Measurements from ENCODE around the gene RNF151. TPM values are rescaled to one million over a fixed set of nuclear protein-coding genes. Genes with fewer than 3 reads are reported as not detected.

The RNF151 gene
- total RNA-seq, 1 donor from 2014 or later, result not detected

DNA sequence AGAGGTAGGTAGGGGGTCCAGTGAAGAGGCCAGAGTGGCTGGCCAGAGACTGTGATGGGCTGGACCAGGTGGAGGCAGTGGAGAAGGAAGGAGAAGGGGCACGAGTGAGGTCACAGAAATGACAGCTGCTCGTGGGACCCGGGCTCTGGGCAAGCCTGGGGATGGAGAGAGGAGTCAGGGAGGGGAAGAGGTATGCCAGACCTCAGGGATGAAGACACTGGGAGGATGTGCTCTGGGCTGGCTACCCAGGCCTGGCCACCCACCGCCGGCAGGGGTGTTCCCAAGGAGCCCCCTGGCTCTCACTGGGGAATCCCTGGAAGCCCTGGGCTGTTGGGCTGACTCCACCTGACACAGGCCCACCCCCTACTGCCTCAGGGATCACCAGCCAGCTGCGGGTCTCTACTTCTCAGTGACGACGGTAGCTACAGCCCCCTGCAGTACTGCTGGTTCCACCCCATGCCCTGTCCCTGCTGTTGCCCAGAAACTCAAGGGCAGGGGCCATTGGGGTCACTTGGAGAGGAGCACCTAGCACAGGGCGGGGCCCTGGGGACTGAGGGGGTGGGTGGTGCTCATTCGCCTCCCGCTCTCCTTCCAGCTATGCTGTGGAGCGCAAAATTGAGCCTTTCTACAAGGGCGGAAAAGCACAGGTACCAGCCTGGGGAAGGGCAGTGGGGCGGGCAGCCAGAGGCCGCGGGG, 7.0 kb downstream of the RNF151 start:
- intact Hi-C loops (cut with micrococcal nuclease), result loop anchor here (5.0 kb wide), 1 partner anchor 34 kb away; the partner anchor contains the start of gene ZNF598
- Mint-ChIP-seq H3K9me3 (no peaks in the 10 kb centered on the region), H3K36me3 (ENCODE audit: low read depth) (peaks cover 28% of the 10 kb centered on the region), H3K27me3 (no peaks in the 10 kb centered on the region), H3K4me3 (peak overlapping the region; percentile 9), H3K4me1 (peaks cover 16% of the 10 kb centered on the region), H3K27ac (no peak overlapping the region)
- no peak for DNase-seq

DNA sequence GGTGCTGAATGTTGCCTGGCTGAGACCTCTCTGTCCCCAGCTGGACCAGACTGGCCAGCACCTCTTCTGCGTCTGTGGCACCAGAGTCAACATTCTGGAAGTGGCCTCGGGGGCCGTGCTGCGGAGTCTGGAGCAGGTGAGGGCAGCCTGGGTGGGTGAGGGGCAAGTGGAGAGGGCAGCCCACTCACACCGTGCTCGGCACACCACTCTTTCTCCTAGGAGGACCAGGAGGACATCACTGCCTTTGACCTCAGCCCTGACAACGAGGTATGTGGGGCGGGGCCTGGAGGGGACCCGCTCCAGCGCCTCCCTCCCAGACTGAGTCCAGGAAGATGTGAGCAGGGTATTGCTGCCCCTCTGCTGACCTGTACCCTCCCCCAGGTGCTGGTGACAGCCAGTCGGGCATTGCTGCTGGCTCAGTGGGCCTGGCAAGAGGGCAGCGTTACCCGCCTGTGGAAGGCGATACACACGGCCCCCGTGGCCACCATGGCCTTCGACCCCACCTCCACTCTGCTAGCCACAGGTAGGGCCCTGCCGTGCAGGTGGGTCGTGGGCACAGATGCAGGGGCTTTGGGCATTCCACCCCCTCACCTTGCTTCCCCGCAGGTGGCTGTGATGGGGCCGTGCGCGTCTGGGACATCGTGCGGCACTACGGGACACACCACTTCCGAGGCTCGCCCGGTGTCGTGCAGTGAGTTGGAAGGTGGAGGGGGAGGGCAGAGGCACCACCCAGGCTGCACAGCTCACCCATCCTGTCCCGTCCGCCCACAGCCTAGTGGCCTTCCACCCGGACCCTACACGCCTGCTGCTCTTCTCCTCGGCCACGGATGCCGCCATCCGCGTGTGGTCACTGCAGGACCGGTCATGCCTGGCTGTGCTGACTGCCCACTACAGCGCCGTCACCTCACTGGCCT, 7.8 kb downstream of the RNF151 start:
- no peak for DNase-seq
- Mint-ChIP-seq H3K4me1 (peaks cover 16% of the 10 kb centered on the region), H3K27me3 (no peaks in the 10 kb centered on the region), H3K36me3 (ENCODE audit: low read depth) (peaks cover 31% of the 10 kb centered on the region), H3K4me3 (peak overlapping the region; percentile 41), H3K9me3 (no peaks in the 10 kb centered on the region), H3K27ac (no peak overlapping the region)
- intact Hi-C loops (cut with micrococcal nuclease), result loop anchor here (5.0 kb wide), 1 partner anchor 33 kb away; the partner anchor contains the start of gene ZNF598

DNA sequence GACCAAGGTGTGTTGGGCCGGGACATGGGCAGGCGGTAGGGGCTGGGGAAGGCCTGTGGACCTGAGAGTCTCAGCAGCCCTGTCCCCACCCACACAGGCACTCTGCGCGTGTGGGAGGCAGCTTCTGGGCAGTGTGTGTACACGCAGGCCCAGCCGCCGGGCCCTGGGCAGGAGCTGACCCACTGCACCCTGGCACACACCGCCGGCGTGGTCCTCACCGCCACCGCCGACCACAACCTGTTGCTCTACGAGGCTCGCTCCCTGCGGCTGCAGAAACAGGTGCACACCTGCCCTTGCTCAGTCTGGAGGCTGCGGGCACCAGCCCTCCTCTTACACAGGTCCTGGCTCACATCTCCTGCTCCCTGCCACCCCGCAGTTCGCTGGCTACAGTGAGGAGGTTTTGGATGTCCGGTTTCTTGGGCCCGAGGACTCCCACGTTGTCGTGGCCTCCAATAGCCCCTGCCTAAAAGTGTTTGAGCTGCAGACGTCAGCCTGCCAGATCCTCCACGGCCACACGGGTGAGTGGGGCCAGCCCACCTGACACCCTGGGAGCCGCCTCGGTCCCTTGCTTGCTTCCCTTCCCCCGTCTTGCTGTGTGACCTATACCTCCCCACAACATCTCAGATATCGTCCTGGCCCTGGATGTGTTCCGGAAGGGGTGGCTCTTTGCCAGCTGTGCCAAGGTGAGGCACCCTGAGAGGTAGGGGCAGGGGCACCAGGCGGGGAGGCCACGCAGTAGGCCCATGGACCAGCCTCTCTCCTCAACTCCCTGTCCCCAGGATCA, 9.0 kb downstream of the RNF151 start:
- no peak for DNase-seq
- Mint-ChIP-seq H3K4me1 (peaks cover 16% of the 10 kb centered on the region), H3K4me3 (no peak overlapping the region), H3K36me3 (ENCODE audit: low read depth) (peaks cover 32% of the 10 kb centered on the region), H3K27ac (no peak overlapping the region), H3K9me3 (no peaks in the 10 kb centered on the region), H3K27me3 (peaks cover 2% of the 10 kb centered on the region)
- intact Hi-C loops (cut with micrococcal nuclease), result no loop called here

DNA sequence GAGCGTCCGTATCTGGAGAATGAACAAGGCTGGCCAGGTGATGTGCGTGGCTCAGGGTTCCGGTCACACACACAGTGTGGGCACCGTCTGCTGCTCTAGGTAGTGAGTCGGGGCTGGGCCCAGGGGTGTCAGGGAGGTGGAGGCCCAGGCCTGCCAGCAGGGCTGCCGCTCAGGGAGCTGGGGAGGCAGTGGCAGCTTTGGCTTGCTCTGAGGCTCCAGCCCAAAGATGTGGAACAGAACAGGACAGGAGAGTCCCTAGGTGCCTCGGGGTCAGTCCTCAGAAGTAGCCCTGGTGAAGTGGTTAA, 9.5 kb downstream of the RNF151 start:
- intact Hi-C loops (cut with micrococcal nuclease), result no loop called here
- Mint-ChIP-seq H3K4me1 (peaks cover 12% of the 10 kb centered on the region), H3K4me3 (no peak overlapping the region)

DNA sequence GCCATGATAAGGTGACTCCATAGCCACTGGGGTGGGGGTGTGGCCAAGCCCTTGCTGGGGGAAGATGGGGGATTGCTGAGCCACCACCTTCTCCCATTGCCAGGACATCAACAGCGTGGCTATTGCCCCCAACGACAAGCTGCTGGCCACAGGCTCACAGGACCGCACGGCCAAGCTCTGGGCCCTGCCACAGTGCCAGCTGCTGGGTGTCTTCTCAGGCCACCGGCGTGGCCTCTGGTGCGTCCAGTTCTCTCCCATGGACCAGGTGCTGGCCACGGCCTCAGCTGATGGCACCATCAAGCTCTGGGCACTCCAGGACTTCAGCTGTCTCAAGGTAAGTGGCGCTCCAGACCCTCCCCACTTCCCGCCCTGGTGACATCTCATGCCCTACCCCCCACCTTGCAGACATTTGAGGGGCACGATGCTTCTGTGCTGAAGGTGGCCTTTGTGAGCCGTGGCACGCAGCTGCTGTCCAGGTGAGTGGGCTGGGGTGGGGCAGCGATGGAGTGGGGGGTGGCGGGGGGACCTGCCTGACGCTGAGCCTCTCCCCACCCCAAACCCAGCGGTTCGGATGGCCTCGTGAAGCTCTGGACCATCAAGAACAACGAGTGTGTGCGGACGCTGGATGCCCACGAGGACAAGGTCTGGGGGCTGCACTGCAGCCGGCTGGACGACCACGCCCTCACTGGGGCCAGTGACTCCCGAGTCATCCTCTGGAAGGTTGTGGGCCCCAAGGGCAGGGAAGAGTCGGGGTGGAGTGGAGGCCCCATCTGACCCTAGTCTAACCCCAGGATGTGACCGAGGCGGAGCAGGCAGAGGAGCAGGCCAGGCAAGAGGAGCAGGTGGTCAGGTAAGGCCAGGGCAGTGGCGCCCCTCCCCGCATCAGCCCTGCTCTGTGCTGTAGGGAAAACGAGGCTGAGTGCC, 10.6 kb downstream of the RNF151 start:
- peaks cover 5% of the 10 kb centered on the region for H3K4me1 Mint-ChIP-seq
- H3K4me3 Mint-ChIP-seq, result no peak overlapping the region
- no peak overlapping the region for H3K27ac Mint-ChIP-seq
- peaks cover 13% of the 10 kb centered on the region for H3K27me3 Mint-ChIP-seq
- peaks cover 24% of the 10 kb centered on the region for H3K36me3 Mint-ChIP-seq (ENCODE audit: low read depth)
- intact Hi-C loops (cut with micrococcal nuclease), result no loop called here
- no peak for DNase-seq
- no peaks in the 10 kb centered on the region for H3K9me3 Mint-ChIP-seq

More for the DNA sequence above, 9.5 kb downstream of the RNF151 start:
- no peak for DNase-seq
- Mint-ChIP-seq H3K36me3 (ENCODE audit: low read depth) (peaks cover 32% of the 10 kb centered on the region), H3K9me3 (no peaks in the 10 kb centered on the region), H3K27me3 (peaks cover 5% of the 10 kb centered on the region), H3K27ac (no peak overlapping the region)

DNA sequence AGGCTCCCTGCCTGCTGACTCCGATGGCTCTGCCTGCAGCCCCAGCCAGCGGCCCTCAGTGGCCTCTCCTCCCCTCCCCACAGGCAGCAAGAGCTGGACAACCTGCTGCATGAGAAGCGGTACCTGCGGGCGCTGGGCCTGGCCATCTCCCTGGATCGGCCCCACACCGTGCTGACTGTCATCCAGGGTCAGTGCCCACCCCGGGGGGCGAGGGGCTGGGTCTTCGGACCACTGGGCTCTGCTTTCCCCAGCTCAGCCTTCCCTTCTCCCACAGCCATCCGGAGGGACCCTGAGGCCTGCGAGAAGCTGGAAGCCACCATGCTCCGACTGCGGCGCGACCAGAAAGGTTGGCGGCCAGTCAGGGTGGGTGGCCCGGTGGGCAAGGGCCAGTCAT, 11.2 kb downstream of the RNF151 start:
- intact Hi-C loops (cut with micrococcal nuclease), result no loop called here
- Mint-ChIP-seq H3K9me3 (no peaks in the 10 kb centered on the region), H3K27me3 (peaks cover 19% of the 10 kb centered on the region), H3K4me1 (peaks cover 2% of the 10 kb centered on the region), H3K27ac (no peak overlapping the region), H3K36me3 (ENCODE audit: low read depth) (peaks cover 22% of the 10 kb centered on the region), H3K4me3 (no peak overlapping the region)
- DNase-seq, result no peak

DNA sequence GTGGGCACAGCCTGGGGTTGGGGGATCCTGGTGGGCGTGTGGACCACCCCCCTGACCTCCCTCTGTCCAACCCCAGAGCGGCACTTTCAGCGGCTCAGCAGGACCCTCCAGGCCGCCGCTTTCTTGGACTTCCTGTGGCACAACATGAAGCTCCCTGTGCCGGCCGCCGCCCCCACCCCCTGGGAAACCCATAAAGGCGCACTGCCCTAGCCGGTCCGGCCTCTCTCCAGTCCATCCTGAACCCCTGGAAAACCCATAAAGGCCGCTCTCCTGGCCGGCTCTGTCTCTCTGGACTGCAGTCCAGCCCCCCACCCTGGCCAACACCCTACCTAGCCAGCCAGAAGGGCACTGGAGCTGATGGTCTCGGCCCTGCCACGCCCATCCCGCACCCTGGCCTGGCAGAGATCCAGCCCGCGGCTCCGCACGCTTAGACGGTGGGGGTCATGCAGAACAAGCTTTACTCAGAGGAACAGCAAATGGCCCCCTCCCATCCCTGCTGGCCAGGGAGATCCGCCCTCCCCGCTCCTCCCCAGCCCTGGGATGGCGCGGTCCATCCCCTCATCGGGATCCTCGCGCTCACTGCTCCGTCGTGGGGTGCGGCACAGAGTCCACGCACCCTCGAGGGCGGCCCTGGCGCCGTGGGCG, 11.9 kb downstream of the RNF151 start:
- Mint-ChIP-seq H3K9me3 (no peaks in the 10 kb centered on the region), H3K4me3 (no peak overlapping the region), H3K27ac (no peak overlapping the region), H3K36me3 (ENCODE audit: low read depth) (peaks cover 23% of the 10 kb centered on the region), H3K4me1 (peaks cover 4% of the 10 kb centered on the region), H3K27me3 (peaks cover 23% of the 10 kb centered on the region)
- intact Hi-C loops (cut with micrococcal nuclease), result no loop called here
- DNase-seq, result no peak

DNA sequence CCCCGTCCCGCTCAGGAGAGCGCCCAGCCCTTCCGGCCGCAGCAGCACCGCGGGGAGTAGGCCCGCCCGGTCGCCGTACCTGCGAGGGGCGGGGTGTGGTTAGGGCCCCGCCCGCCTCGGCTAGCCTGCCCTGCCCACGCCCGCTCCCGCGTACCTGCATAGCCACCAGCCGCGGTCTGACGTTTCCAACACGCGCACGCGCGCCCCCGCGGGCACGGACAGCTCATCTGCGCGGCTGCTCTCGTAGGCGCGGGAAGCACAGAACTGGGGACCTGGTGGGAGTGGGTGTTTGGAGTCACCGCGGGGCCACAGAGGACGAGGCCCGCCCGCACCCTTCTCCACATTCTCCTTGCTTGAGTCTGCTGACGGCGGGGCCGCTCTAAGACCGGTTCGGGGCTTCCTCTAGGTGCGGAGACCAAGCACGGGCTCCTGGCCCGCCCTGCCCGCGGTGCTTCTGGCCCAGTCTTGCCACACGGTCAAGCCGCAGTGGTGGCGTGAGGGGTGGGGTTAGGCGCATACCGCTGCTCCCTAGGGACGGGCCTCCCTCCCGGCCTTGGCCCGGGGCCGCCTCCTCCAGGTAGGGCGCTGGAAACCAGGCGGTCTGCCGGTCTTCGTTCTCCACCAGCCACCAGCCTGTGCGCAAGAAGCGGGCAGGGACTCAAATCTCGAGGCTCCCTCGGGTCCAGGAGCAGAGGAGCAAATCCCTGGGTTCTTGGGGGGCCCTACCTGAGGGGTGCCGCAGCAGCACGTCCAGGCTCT, 12.8 kb downstream of the RNF151 start:
- Mint-ChIP-seq H3K36me3 (ENCODE audit: low read depth) (peaks cover 21% of the 10 kb centered on the region), H3K27ac (no peak overlapping the region), H3K4me3 (no peak overlapping the region), H3K4me1 (peaks cover 4% of the 10 kb centered on the region), H3K27me3 (peaks cover 23% of the 10 kb centered on the region), H3K9me3 (no peaks in the 10 kb centered on the region)
- DNase-seq, result no peak
- intact Hi-C loops (cut with micrococcal nuclease), result no loop called here

DNA sequence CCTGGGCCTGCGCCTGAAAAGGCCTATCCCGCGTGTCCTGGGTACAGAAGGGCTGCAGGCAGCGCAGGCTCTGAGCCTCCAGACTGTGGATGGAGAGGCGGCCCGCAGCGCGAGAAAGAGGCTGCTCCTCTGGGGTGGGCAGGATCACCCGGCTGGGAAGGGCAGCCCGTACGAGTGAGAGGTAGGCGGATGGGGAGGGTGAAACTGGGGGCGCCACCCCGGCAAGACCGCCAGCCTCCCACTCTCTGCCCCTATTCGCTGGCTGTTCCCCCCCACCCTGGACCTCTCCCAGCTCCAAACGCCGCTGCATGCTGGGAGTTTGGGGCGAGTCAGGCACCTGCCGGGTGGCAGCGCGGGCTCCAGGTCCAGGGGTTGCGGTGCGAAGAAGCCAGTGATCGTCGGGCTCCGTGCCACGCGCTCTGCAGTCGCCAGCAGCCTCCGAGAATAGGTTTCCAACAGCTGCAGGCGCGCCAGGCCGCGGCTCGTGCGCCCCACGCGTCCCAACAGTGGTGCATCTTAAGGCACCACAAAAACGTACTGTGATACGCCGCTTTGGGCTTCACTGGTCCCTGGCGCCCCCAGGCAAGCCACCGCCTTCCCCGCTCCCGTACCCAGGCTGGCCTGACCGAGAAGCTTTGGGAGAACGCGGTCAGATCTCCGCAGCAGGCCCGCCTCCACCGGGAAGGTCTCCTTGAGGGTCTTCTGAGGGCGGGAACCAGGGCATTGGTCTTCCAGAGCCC, 13.5 kb downstream of the RNF151 start:
- no peaks in the 10 kb centered on the region for H3K9me3 Mint-ChIP-seq
- no peak overlapping the region for H3K4me3 Mint-ChIP-seq
- no peak overlapping the region for H3K27ac Mint-ChIP-seq
- DNase-seq, result peak; percentile 58
- peaks cover 23% of the 10 kb centered on the region for H3K27me3 Mint-ChIP-seq
- peaks cover 20% of the 10 kb centered on the region for H3K36me3 Mint-ChIP-seq (ENCODE audit: low read depth)
- H3K4me1 Mint-ChIP-seq, result peaks cover 5% of the 10 kb centered on the region
- intact Hi-C loops (cut with micrococcal nuclease), result no loop called here

DNA sequence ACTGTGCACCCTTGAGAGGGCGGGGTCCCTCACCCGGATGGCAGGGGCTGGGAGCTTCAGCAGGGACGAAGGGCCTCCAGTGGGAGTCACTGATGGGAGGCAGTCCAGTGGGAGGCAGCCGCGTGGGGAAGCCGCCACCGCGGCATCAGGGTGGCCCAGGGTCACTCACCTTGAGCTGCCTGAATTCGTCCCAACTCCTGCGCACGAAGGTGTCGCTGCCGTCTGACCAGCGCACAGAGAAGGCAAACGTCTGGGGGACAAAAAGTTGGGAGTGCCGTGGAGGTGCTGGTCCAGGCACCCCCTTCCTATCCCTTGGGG, 14.1 kb downstream of the RNF151 start:
- intact Hi-C loops (cut with micrococcal nuclease), result no loop called here
- Mint-ChIP-seq H3K36me3 (ENCODE audit: low read depth) (peaks cover 19% of the 10 kb centered on the region), H3K9me3 (no peaks in the 10 kb centered on the region), H3K4me3 (no peak overlapping the region), H3K27me3 (peaks cover 23% of the 10 kb centered on the region), H3K4me1 (peaks cover 6% of the 10 kb centered on the region), H3K27ac (no peak overlapping the region)
- DNase-seq, result no peak

DNA sequence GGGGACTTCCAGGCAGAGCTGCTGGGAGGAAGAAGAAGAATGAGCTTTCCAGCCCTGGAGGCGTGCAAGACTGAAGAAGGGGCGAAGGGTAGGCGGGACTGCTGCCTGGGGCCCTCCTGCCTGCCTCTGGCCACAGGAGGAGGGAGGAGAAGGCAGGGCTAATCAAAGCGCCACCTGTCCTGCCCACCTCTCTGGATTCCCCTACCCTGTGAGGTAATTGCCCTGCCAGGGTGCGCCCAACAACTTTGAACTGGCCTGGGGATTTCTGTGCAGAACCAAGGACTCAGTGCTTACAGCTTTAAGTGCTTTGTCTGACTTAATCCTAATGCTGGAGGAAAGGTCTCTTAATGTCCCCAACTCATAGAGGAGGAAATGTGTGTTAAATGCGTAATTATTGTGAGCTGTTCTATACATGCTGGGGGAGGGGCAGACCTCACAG, 14.8 kb downstream of the RNF151 start, which contains the start of gene NOXO1:
TSS of gene NOXO1 (minus strand) at position 72 of the 439 bp plus-strand sequence. CDS start 290 bp downstream, outside the sequence.
- intact Hi-C loops (cut with micrococcal nuclease), result no loop called here
- peaks cover 6% of the 10 kb centered on the region for H3K4me1 Mint-ChIP-seq
- DNase-seq, result no peak
- H3K4me3 Mint-ChIP-seq, result peak within 1 kb of the TSS; percentile 25
- H3K36me3 Mint-ChIP-seq (ENCODE audit: low read depth), result peaks cover 15% of the 10 kb centered on the region
- no peaks in the 10 kb centered on the region for H3K9me3 Mint-ChIP-seq
- peaks cover 23% of the 10 kb centered on the region for H3K27me3 Mint-ChIP-seq
- H3K27ac Mint-ChIP-seq, result no peak within 1 kb of the TSS

Measured in activated CD4-positive, alpha-beta T cell treated with anti-CD3 and anti-CD28 coated beads, Interleukin-2, amount 10 ng/mL, durations not matched to agents 24 days and 14 days (primary cell).